NCI-H345 (cell line): ENCODE results near the gene AMBN.

Experiments used
- DNase-seq: peaks from one replicate; lab custom pipeline; 2025; lab: John Stamatoyannopoulos, UW

AMBN gene

GRCh38 chr4:70591955-70592582 is at the start of gene AMBN:
Gene AMBN, plus strand, starts transcription at chr4:70592256. Its CDS starts 103 bp downstream, at chr4:70592359.
- DNase-seq: no peak

DNA sequence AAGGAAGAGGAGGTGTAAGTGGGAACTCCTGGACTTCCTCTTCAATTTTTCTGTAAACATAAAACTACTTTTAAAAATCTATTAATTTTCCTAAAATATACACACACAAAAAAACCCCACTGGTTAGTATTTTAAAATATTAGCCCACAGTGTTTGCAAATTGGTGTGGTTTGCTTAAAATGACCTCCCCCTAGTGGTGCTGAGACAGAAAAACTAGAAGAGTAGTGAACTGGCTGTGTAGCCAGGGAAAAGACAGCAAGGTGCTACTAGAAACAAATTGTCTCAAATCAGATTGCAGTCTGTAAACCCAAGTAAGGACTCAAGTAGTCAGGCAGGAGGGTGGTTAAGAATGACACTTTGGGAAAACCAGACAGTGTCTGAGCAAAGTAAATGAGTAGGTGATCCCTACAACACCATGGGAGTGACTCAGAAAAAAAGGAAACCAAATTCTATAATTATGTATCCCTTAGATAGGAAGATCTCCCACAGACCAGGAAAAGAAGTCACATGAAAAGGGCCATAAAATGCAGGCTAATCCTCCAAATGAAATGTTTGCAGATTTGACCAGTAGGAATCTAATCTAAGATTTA is 47.7 kb upstream of the AMBN start:
- DNase-seq: no peak

GRCh38 chr4:70556856-70557255 is 35.2 kb upstream of the AMBN start:
- DNase-seq: no peak

GRCh38 chr4:70559211-70559830 is 32.7 kb upstream of the AMBN start:
- peak; percentile 16 for DNase-seq

GRCh38 chr4:70559924-70560323 is 32.1 kb upstream of the AMBN start:
- no peak for DNase-seq

- no peak for DNase-seq
These were observed 28.0 kb upstream of the AMBN start for GRCh38 chr4:70564033-70564432.

GRCh38 chr4:70570796-70571195 is 21.3 kb upstream of the AMBN start:
- DNase-seq: no peak

- DNase-seq: no peak
These were observed 20.3 kb upstream of the AMBN start for GRCh38 chr4:70571772-70572171.

DNA sequence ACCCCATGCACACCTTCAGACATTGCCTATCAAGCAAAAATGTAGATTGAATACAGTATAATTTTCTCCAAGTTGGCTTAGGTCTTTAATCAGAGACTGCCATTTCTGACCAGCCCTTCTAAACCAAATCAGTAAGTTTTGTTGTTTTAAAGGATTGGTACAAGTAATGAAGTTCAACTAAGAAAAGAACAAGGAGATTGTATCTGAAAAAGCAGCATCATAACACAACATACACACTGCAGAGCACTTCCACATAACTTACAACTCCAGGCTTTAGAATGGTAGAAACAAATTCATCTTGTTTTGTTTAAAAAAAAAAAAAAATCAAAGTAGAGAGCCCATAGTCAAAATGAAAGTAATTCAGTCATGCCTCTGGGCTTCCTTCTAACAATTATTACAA is 16.1 kb upstream of the AMBN start:
- no peak for DNase-seq

DNA sequence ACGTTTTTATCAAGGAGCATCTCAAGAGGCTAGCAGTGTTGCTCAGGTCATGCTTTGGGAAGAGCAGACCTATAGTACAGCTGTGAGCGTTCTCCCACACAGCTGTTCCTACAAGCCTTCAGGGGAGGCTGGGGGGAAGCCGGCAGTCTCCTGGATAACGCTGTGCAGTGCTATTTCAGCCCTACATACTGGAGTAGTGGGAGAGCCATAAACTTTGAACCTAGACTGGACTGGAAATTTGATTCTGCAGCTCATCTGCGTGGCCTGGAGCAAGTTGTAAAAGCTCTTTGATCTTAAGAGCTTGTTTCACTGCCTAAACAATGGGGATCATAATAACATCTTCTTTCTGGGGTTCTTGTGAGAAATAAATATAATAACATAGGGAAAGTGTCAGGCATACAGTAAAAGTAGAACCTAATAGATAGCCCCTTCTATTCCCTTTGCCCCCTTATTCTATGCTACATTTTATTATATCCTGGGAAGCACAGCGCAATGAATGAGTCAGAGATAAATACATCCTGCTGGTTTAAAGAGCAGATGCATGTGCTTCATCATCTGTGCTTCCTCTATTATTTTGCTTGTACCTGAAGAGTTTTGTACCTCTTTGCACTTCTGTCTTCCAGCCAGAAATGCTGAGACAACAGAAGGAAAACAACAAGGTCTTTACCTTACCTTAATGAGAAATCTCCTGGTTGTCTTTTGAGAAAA is 14.7 kb upstream of the AMBN start:
- DNase-seq: no peak

- no peak for DNase-seq
These were observed 10.1 kb upstream of the AMBN start for GRCh38 chr4:70581980-70582379.

GRCh38 chr4:70583952-70584834 is 7.9 kb upstream of the AMBN start:
- DNase-seq: peak; percentile 90

DNA sequence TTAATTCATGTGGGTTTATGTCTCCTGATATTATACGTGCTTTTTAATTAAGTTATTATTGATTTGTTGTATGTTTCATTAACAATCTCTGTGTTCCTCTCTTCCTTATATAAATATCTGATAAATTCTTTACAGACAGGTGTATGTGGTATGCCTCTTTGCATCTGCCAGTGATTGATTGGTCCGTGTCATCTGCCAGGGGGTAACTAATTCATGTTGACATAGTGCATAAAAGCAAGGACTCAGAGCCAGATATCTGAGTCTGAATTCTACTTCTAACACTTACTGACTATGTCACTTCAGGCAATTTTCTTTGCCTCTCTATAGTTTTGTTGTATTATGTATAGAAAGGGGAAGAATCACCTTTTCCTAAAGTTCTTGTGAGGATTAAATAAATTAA is 5.2 kb upstream of the AMBN start:
- no peak for DNase-seq

DNA sequence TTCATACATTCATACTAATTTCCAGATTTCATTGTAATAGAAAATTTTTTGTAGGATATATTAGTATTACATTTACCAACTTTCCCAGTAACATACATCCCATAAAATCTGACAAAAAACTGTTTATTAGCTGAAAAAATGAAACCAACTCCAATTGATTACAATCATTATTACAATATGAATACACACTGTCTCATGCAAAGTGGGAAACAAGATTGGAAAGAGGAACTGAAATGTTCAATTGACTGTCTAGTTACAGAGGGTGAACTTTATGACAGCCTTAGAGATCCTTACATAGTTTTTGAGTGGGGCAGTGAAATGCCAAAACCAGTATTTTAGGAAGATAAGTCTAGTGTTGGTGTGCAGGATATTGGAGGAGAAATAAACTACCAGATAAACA is 2.3 kb upstream of the AMBN start:
- DNase-seq: no peak

DNA sequence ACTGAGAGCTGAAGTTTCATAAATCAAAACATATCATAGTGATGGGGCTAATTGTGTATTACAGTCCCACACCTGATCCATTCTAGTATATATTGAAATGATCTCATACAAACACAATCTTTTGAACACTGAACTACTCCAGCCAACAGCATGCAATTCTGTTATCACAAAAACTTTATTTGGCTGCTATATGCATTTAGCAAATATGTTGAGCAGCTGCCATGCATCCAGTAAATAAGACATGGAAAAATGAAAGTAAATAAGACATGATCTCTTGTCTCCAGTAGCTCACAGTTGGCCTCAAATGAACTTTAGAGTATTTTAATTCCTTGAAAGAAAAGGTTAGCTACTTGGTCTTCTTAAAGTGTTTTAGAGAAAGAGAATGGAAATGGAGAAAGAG is 2.1 kb downstream of the AMBN start:
- DNase-seq: no peak

- no peak for DNase-seq
These were observed 8.2 kb downstream of the AMBN start for GRCh38 chr4:70600305-70600704.

DNA sequence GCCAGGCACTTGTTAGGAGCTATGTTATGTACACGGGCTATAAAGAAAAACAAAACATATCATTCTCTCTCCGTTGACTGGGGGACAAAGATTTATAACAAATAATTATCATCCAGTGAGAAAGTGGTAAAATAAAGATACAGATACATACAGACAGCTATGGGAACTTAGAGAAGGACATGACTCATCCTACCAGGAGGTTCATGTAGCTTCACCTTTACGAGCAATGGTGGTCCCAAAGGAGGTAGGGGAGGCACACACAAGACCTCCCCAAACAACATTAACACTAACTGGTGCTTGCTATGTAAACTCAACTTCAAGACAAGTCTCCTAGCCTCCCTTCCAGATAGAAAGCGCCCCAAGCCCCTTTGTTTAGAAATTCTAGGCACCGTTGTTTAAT is 8.9 kb downstream of the AMBN start:
- no peak for DNase-seq

DNA sequence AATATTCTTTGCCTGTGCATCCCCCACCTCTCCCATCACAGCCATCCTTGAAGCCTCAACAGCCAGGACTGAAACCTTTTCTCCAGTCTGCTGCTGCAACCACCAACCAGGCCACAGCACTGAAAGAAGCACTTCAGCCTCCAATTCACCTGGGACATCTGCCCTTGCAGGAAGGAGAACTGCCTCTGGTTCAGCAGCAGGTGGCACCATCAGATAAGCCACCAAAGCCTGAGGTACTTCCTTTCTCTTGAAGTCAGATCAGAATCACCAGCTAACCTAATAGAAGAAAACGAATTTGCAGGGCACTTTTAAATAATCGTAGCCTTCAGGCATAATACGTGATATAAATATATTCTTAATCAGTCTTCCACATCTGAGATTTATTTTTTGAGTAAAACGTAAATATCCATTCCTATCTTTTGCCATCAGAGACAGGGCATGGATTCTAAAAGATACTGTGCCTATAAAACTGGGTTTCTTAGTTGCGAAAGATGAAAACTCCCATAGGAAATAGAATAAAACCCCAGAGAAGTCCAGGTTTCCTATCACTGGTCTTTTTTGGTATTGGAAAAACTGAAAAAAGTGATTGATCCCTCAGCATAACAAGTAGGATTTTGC is 9.5 kb downstream of the AMBN start:
- peak; percentile 80 for DNase-seq

- DNase-seq: no peak
These were observed 11.8 kb downstream of the AMBN start for GRCh38 chr4:70603856-70604255.

DNA sequence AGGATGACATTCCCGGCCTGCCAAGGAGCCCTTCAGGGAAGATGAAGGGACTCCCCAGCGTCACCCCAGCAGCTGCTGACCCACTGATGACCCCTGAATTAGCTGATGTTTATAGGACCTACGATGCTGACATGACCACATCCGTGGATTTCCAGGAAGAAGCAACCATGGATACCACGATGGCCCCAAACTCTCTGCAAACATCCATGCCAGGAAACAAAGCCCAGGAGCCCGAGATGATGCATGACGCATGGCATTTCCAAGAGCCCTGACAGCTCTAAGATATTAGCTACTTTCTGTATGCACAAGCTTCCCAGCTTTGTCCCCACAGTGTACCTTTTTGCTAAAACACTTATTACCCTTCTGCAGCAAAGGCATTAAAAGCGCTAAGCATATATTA is 14.4 kb downstream of the AMBN start:
- DNase-seq: no peak

GRCh38 chr4:70607334-70607853 is 15.3 kb downstream of the AMBN start:
- no peak for DNase-seq
